ENCODE measurements around the gene AGBL1. TPM values are rescaled to one million over a fixed set of nuclear protein-coding genes. Genes with fewer than 3 reads are reported as not detected.
A peak's percentile ranks its signal among the peaks of the same experiment; 100 is the strongest.

Gene AGBL1
- total RNA-seq, 1 donor from 2014 or later, result 0.76 TPM

GRCh38 chr15:86229936-86230335, 150.3 kb downstream of the AGBL1 start:
- no peak for TF ChIP-seq CTCF (IDR thresholded peaks at IDR 0.05; ENCODE audit: partially characterized antibody, unreplicated experiment)
- H3K36me3 Mint-ChIP-seq (ENCODE audit: unreplicated experiment), result no peaks in the 10 kb centered on the region
- H3K27me3 Mint-ChIP-seq (ENCODE audit: unreplicated experiment), result no peaks in the 10 kb centered on the region
- no peaks in the 10 kb centered on the region for H3K9me3 Mint-ChIP-seq (ENCODE audit: unreplicated experiment)
- peaks cover 13% of the 10 kb centered on the region for H3K4me1 Mint-ChIP-seq (ENCODE audit: low read depth, unreplicated experiment)
- no peak overlapping the region for H3K27ac Mint-ChIP-seq (ENCODE audit: unreplicated experiment)
- H3K4me3 Mint-ChIP-seq (ENCODE audit: unreplicated experiment), result no peak overlapping the region
- no peak for DNase-seq

DNA sequence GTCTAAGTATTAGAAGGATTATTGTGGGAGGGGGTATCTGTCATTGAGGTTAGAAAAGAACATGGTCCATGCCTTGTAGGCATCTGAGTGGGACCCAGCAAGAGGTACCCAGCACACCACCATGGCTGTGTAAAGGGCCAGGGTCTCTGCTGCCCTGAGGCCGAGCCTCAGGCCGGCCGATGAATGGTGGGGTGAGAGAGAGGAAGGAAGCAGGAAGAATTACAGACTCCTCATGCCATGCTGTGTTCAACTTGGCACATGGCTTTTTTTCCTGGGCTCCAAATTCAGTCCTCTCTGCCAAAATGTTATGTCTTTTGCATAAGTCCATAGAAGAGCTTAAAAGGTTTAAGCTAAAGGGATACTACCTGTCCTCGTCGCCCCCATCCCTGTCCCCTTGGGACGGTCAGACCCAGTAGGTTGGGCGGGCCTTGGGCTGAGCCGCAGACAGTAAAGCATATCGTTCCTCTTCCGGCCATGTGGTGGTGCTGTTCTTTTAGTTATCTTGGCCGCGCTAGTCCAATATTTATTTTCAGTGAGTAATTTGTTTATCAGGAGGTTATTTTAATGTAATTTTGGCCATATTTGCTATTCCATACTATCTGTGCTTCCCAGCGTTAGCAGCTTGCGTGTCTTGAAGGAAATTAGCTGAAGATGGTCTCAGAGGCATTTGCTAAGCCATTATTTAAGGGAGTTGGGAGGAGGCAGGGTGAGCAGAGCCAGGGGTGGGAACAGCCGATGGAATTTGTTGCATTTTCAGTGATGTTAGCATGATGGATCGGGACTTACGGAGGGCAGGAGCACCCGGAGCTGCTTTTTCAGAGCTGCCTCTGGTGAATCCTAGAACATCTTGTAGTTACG, 152.4 kb downstream of the AGBL1 start:
- peak; percentile 77 for TF ChIP-seq CTCF (IDR thresholded peaks at IDR 0.05; ENCODE audit: partially characterized antibody, unreplicated experiment)
- Mint-ChIP-seq H3K36me3 (ENCODE audit: unreplicated experiment) (no peaks in the 10 kb centered on the region), H3K27me3 (ENCODE audit: unreplicated experiment) (peaks cover 4% of the 10 kb centered on the region), H3K27ac (ENCODE audit: unreplicated experiment) (no peak overlapping the region), H3K4me3 (ENCODE audit: unreplicated experiment) (peak overlapping the region; percentile 14), H3K9me3 (ENCODE audit: unreplicated experiment) (peaks cover 4% of the 10 kb centered on the region), H3K4me1 (ENCODE audit: low read depth, unreplicated experiment) (peaks cover 30% of the 10 kb centered on the region)
- peak; percentile 51 for DNase-seq

GRCh38 chr15:86235667-86236066, 156.0 kb downstream of the AGBL1 start:
- Mint-ChIP-seq H3K4me1 (ENCODE audit: low read depth, unreplicated experiment) (peaks cover 39% of the 10 kb centered on the region), H3K36me3 (ENCODE audit: unreplicated experiment) (no peaks in the 10 kb centered on the region), H3K9me3 (ENCODE audit: unreplicated experiment) (peaks cover 4% of the 10 kb centered on the region), H3K27ac (ENCODE audit: unreplicated experiment) (peak overlapping the region; percentile 91), H3K27me3 (ENCODE audit: unreplicated experiment) (peaks cover 4% of the 10 kb centered on the region), H3K4me3 (ENCODE audit: unreplicated experiment) (peak overlapping the region; percentile 69)
- DNase-seq, result peak; percentile 56
- TF ChIP-seq CTCF (IDR thresholded peaks at IDR 0.05; ENCODE audit: partially characterized antibody, unreplicated experiment), result no peak

GRCh38 chr15:86236356-86237110, 156.9 kb downstream of the AGBL1 start:
- DNase-seq, result peak; percentile 27
- H3K4me3 Mint-ChIP-seq (ENCODE audit: unreplicated experiment), result peak overlapping the region; percentile 39
- peaks cover 4% of the 10 kb centered on the region for H3K9me3 Mint-ChIP-seq (ENCODE audit: unreplicated experiment)
- H3K27ac Mint-ChIP-seq (ENCODE audit: unreplicated experiment), result peak overlapping the region; percentile 91
- peaks cover 39% of the 10 kb centered on the region for H3K4me1 Mint-ChIP-seq (ENCODE audit: low read depth, unreplicated experiment)
- no peaks in the 10 kb centered on the region for H3K36me3 Mint-ChIP-seq (ENCODE audit: unreplicated experiment)
- TF ChIP-seq CTCF (IDR thresholded peaks at IDR 0.05; ENCODE audit: partially characterized antibody, unreplicated experiment), result no peak
- peaks cover 4% of the 10 kb centered on the region for H3K27me3 Mint-ChIP-seq (ENCODE audit: unreplicated experiment)
